GM21737 (cell line): ENCODE measurements around the gene CASP12.

Experiments used
- ATAC-seq: cut with Tn5 transposase; IDR thresholded peaks from one replicate; pipeline ENCODE4 v1.9.1; 2021; ENCODE audit warnings: mild to moderate bottlenecking, moderate library complexity; ENCODE audit not compliant: unreplicated experiment

Gene CASP12

GRCh38 chr11:104841185-104841584 lies 57.1 kb downstream of the CASP12 start:
- no peak for ATAC-seq

- ATAC-seq: no peak
Measured at GRCh38 chr11:104837969-104838639, 60.2 kb downstream of the CASP12 start.

GRCh38 chr11:104836691-104837090 lies 61.6 kb downstream of the CASP12 start:
- no peak for ATAC-seq
